Endodermal cell (in vitro differentiated cells): ENCODE data around the gene CCM2. TPM values are rescaled to one million over a fixed set of nuclear protein-coding genes. Genes with fewer than 3 reads are reported as not detected.

Source experiments
- DNase-seq: peaks from one replicate; pipeline ENCODE4 v3.0.0-alpha.2; 2017
- H3K27ac ChIP-seq: 2 replicates; pipeline ENCODE4 v1.5.1; 2013; ENCODE audit warnings: mild to moderate bottlenecking, low read depth, low read length, moderate library complexity
- H3K27me3 ChIP-seq: 2 replicates; pipeline ENCODE4 v1.6.1; 2013; ENCODE audit warnings: mild to moderate bottlenecking, low read length, moderate library complexity; ENCODE audit not compliant: insufficient read depth, control insufficient read depth, poor library complexity, severe bottlenecking
- H3K36me3 ChIP-seq: 2 replicates; pipeline ENCODE4 v1.7.0; 2013; ENCODE audit warnings: mild to moderate bottlenecking, low read length, moderate library complexity; ENCODE audit not compliant: control insufficient read depth, insufficient read depth
- H3K4me1 ChIP-seq: one replicate; pipeline ENCODE4 v1.7.0; 2013; ENCODE audit warnings: low read length; ENCODE audit not compliant: control insufficient read depth, insufficient read depth
- H3K4me3 ChIP-seq: 2 replicates; pipeline ENCODE4 v1.5.1; 2013; ENCODE audit warnings: mild to moderate bottlenecking, low read length, moderate library complexity
- H3K9ac ChIP-seq: 2 replicates; pipeline ENCODE4 v1.6.1; 2013; ENCODE audit warnings: mild to moderate bottlenecking, low read length, moderate library complexity; ENCODE audit not compliant: poor library complexity, severe bottlenecking; ENCODE audit errors: extremely low read depth
- H3K9me3 ChIP-seq: 2 replicates; pipeline ENCODE4 v1.6.1; 2013; ENCODE audit warnings: mild to moderate bottlenecking, low read length, moderate library complexity; ENCODE audit not compliant: control insufficient read depth
- H3K27ac Mint-ChIP-seq: 2 replicates; pipeline ENCODE4 v1.8.0; 2020; ENCODE audit warnings: mixed read lengths
- H3K27me3 Mint-ChIP-seq: 2 replicates; pipeline ENCODE4 v1.8.0; 2021; ENCODE audit warnings: mild to moderate bottlenecking, mixed read lengths; ENCODE audit not compliant: insufficient read depth
- H3K36me3 Mint-ChIP-seq: 2 replicates; pipeline ENCODE4 v1.8.0; 2020; ENCODE audit warnings: low read depth, mixed read lengths
- H3K4me1 Mint-ChIP-seq: 2 replicates; pipeline ENCODE4 v1.8.0; 2020; ENCODE audit warnings: mixed read lengths
- H3K4me3 Mint-ChIP-seq: 2 replicates; pipeline ENCODE4 v1.8.0; 2020; ENCODE audit warnings: mild to moderate bottlenecking, moderate library complexity, mixed read lengths
- H3K9me3 Mint-ChIP-seq: 2 replicates; pipeline ENCODE4 v1.8.0; 2020; ENCODE audit warnings: mild to moderate bottlenecking, mixed read lengths
- CTCF ChIP-seq: fragments of 200-600 bp; sonication (generic); conservative IDR thresholded peaks from 2 replicates; pipeline ENCODE4 v1.5.0; 2021; ENCODE audit warnings: antibody characterized with exemption, mild to moderate bottlenecking
- WGBS, 2 experiments: methylation state at CpG; one replicate each; pipeline versions ENCODE4 v1.1.5 to v1.1.7; 2013; ENCODE audit warnings: missing lambda C conversion rate in 2 of 2, mixed read lengths in 1 of 2; ENCODE audit not compliant: insufficient coverage in 1 of 2, insufficient read length in 1 of 2; 5-methylcytosine and 5-hydroxymethylcytosine counted together
- total RNA-seq, 2 donors: library from RNA; stranded (reverse); fragmentation: NEBNext Ultra II Directional in 1 of 2; extraction: Animal tissue kit (Norgen Biotek cat#: 25700) in 1 of 2; gene quantifications; 2 replicates in 1 of 2; 3 replicates in 1 of 2; pipeline ENCODE4 v1.2.1, GENCODE V29; 2021

Gene CCM2
- total RNA-seq, 2 donors from 2014 or later = 37.4 to 38.1 TPM

- Mint-ChIP-seq H3K27me3 (no peaks in the 10 kb centered on the region), H3K4me1 (peaks cover 13% of the 10 kb centered on the region), H3K36me3 (peaks cover 39% of the 10 kb centered on the region), H3K9me3 (peaks cover 8% of the 10 kb centered on the region), H3K27ac (no peak overlapping the region), H3K4me3 (no peak overlapping the region)
- Histone ChIP-seq H3K27ac (no peak overlapping the region), H3K4me3 (no peak overlapping the region), H3K4me1 (no peaks in the 10 kb centered on the region), H3K36me3 (peaks cover 23% of the 10 kb centered on the region), H3K9me3 (peaks cover 7% of the 10 kb centered on the region), H3K9ac (no peak overlapping the region), H3K27me3 (no peaks in the 10 kb centered on the region)
- DNase-seq = no peak
- TF ChIP-seq CTCF = no peak
- WGBS, 2 experiments = 91 to 96% methylated on average over 17 of the region's 17 CpGs
Measured at GRCh38 chr7:45028138-45028919, 28.3 kb downstream of the CCM2 start.

GRCh38 chr7:45028920-45029344 is 28.9 kb downstream of the CCM2 start:
- H3K4me3 Mint-ChIP-seq = no peak overlapping the region
- H3K4me3 ChIP-seq = no peak overlapping the region
- no peaks in the 10 kb centered on the region for H3K27me3 Mint-ChIP-seq
- no peak overlapping the region for H3K9ac ChIP-seq
- H3K27me3 ChIP-seq = no peaks in the 10 kb centered on the region
- H3K36me3 Mint-ChIP-seq = peaks cover 36% of the 10 kb centered on the region
- peaks cover 6% of the 10 kb centered on the region for H3K9me3 ChIP-seq
- TF ChIP-seq CTCF = no peak
- DNase-seq = no peak
- WGBS, 2 experiments = 93 to 94% methylated on average over 6 to 7 of the region's 7 CpGs
- H3K4me1 ChIP-seq = no peaks in the 10 kb centered on the region
- H3K4me1 Mint-ChIP-seq = peaks cover 16% of the 10 kb centered on the region
- peaks cover 23% of the 10 kb centered on the region for H3K36me3 ChIP-seq
- H3K27ac ChIP-seq = no peak overlapping the region
- no peak overlapping the region for H3K27ac Mint-ChIP-seq
- H3K9me3 Mint-ChIP-seq = peaks cover 4% of the 10 kb centered on the region

GRCh38 chr7:45031829-45032228 is 31.8 kb downstream of the CCM2 start:
- no peaks in the 10 kb centered on the region for H3K27me3 ChIP-seq
- no peak overlapping the region for H3K4me3 ChIP-seq
- no peak overlapping the region for H3K27ac Mint-ChIP-seq
- TF ChIP-seq CTCF = no peak
- no peaks in the 10 kb centered on the region for H3K9me3 Mint-ChIP-seq
- DNase-seq = peak; percentile 67
- H3K36me3 ChIP-seq = peaks cover 17% of the 10 kb centered on the region
- H3K27ac ChIP-seq = no peak overlapping the region
- no peaks in the 10 kb centered on the region for H3K27me3 Mint-ChIP-seq
- peaks cover 2% of the 10 kb centered on the region for H3K4me1 ChIP-seq
- H3K9ac ChIP-seq = no peak overlapping the region
- H3K9me3 ChIP-seq = no peaks in the 10 kb centered on the region
- WGBS, 2 experiments = 40 to 80% methylated on average over 1 to 4 of the region's 4 CpGs
- peaks cover 22% of the 10 kb centered on the region for H3K36me3 Mint-ChIP-seq
- no peak overlapping the region for H3K4me3 Mint-ChIP-seq
- peaks cover 31% of the 10 kb centered on the region for H3K4me1 Mint-ChIP-seq
